MCF 10A (cell line): ENCODE data around the gene FOXN4. TPM values are rescaled to one million over a fixed set of nuclear protein-coding genes. Genes with fewer than 3 reads are reported as not detected.

ENCODE experiments used
- BruUV-seq: library from RNA; stranded (reverse); fragments of 400-500 nt; replicated peaks from 2 replicates; lab custom pipeline; 2021; lab: Mats Ljungman, UMichigan
- CTCF ChIA-PET: fragments of 300-600 bp; sonication (Branson Sonifier 250); formaldehyde crosslinking; extraction: SDS; loops from one replicate; lab custom pipeline; 2021; ENCODE audit warnings: antibody characterized with exemption, inconsistent platforms; lab: Yijun Ruan, JAX
- POLR2A ChIA-PET: fragments of 300-600, 350-650 bp; sonication (Branson Sonifier 250); formaldehyde crosslinking; extraction: SDS; loops from one replicate; lab custom pipeline; 2020; ENCODE audit warnings: antibody characterized with exemption, inconsistent platforms; lab: Yijun Ruan, JAX
- DNase-seq: peaks from one replicate; pipeline ENCODE4 v3.0.0-alpha.2; 2018; ENCODE audit not compliant: unreplicated experiment
- H3K27ac Mint-ChIP-seq: one replicate; pipeline ENCODE4 v1.8.0; 2022; ENCODE audit warnings: mild to moderate bottlenecking, low read depth, mixed read lengths; ENCODE audit not compliant: unreplicated experiment
- H3K27me3 Mint-ChIP-seq: one replicate; pipeline ENCODE4 v1.8.0; 2022; ENCODE audit warnings: mixed read lengths; ENCODE audit not compliant: insufficient read depth, unreplicated experiment
- H3K36me3 Mint-ChIP-seq: one replicate; pipeline ENCODE4 v1.8.0; 2022; ENCODE audit warnings: mild to moderate bottlenecking, moderate library complexity, mixed read lengths; ENCODE audit not compliant: insufficient read depth, unreplicated experiment
- H3K4me1 Mint-ChIP-seq: one replicate; pipeline ENCODE4 v1.8.0; 2022; ENCODE audit warnings: mixed read lengths; ENCODE audit not compliant: insufficient read depth, unreplicated experiment
- H3K4me3 Mint-ChIP-seq: one replicate; pipeline ENCODE4 v1.8.0; 2022; ENCODE audit warnings: mild to moderate bottlenecking, moderate library complexity, mixed read lengths; ENCODE audit not compliant: unreplicated experiment
- H3K9me3 Mint-ChIP-seq: one replicate; pipeline ENCODE4 v1.8.0; 2022; ENCODE audit warnings: mixed read lengths; ENCODE audit not compliant: unreplicated experiment
- CTCF ChIP-seq: fragments of 200-600 bp; IDR thresholded peaks from one replicate; pipeline ENCODE4 v1.8.0; 2022; ENCODE audit warnings: antibody characterized with exemption, mild to moderate bottlenecking; ENCODE audit not compliant: unreplicated experiment
- intact Hi-C: fragments of 100-400 bp; cut with micrococcal nuclease; formaldehyde crosslinking; loops from 2 replicates; pipeline ENCODE4 v1.14.1; 2022
- total RNA-seq: library from RNA; stranded (reverse); gene quantifications from 2 replicates; pipeline ENCODE4 v1.2.3, GENCODE V29; 2022

The FOXN4 gene
- total RNA-seq, 1 experiment from 2014 or later, result not detected

DNA sequence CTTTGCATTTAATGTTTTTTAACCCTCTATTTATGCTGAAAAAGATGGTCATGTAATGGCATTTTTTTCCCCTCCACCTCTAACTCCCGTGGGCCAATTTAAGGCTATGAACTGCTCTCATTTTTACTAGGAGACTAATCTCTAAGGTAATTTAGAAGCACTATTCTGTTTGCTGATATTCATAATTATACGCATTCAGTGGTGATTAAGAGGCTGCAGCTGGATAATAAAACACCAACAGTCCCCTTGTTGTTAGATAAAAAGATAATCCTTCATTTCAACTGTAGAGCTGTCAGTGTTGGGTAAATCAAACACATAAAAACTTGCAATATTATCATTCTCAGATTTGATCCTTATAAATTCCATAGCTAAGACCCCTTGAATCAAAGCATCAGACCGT, 47.5 kb upstream of the FOXN4 start:
- no TSS peak for BruUV-seq
- H3K27ac Mint-ChIP-seq, result no peak overlapping the region
- ChIA-PET CTCF (interaction anchor here (0.6 kb wide), 2 partner anchors 29 to 77 kb away, joined by 3 read pairs; no protein-coding TSS in a partner anchor), POLR2A (no interaction called here)
- H3K4me3 Mint-ChIP-seq, result no peak overlapping the region
- no peak for DNase-seq
- no peaks in the 10 kb centered on the region for H3K9me3 Mint-ChIP-seq
- intact Hi-C loops, result no loop called here
- H3K27me3 Mint-ChIP-seq, result peaks cover 82% of the 10 kb centered on the region
- TF ChIP-seq CTCF, result no peak
- no peaks in the 10 kb centered on the region for H3K36me3 Mint-ChIP-seq
- H3K4me1 Mint-ChIP-seq, result no peaks in the 10 kb centered on the region

- no peaks in the 10 kb centered on the region for H3K36me3 Mint-ChIP-seq
- H3K4me3 Mint-ChIP-seq, result no peak overlapping the region
- peaks cover 64% of the 10 kb centered on the region for H3K27me3 Mint-ChIP-seq
- no peaks in the 10 kb centered on the region for H3K4me1 Mint-ChIP-seq
- ChIA-PET CTCF (interaction anchor here (1.0 kb wide), 1 partner anchor 42 kb away, joined by 4 read pairs; no protein-coding TSS in a partner anchor), POLR2A (no interaction called here)
- intact Hi-C loops, result no loop called here
- no TSS peak for BruUV-seq
- TF ChIP-seq CTCF, result no peak
- H3K9me3 Mint-ChIP-seq, result no peaks in the 10 kb centered on the region
- no peak overlapping the region for H3K27ac Mint-ChIP-seq
- no peak for DNase-seq
Measured at GRCh38 chr12:109352184-109352583, 43.1 kb upstream of the FOXN4 start.

DNA sequence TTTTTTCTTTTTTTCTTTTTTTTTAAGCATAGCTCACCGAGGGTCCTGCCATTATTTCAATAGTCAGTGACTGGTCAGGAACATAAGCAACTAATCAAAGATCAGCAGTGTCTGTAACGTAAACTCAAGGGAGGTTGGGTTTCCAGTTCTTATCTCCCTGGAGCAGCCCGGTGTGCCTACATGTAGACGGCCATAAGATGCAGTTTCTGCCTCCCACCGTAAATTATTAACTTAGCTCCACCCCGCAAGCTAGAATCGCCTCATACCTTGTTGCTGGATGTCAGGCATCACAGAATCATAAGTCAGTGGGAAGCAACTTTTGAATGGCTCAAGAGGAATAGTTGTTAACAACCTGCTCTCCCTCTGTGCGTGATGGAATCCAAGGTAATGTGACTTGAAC, 38.5 kb upstream of the FOXN4 start, which contains the start of gene MYO1H:
MYO1H (plus strand) TSS at position 312 of the 400 bp plus-strand sequence; CDS start at position 373, 61 bp downstream.
- POLR2A ChIA-PET, result no interaction called here
- BruUV-seq, result no TSS peak

GRCh38 chr12:109346920-109347319, 37.8 kb upstream of the FOXN4 start:
- BruUV-seq, result no TSS peak
- no peak for DNase-seq
- Mint-ChIP-seq H3K4me3 (no peak overlapping the region), H3K27ac (no peak overlapping the region), H3K27me3 (peaks cover 55% of the 10 kb centered on the region), H3K36me3 (no peaks in the 10 kb centered on the region), H3K9me3 (no peaks in the 10 kb centered on the region), H3K4me1 (no peaks in the 10 kb centered on the region)
- ChIA-PET CTCF (interaction anchor here (0.6 kb wide), 1 partner anchor 69 kb away, joined by 3 read pairs; no protein-coding TSS in a partner anchor), POLR2A (no interaction called here)
- no peak for TF ChIP-seq CTCF
- intact Hi-C loops, result no loop called here

More for the DNA sequence above, 38.5 kb upstream of the FOXN4 start, which contains the start of gene MYO1H:
- Mint-ChIP-seq H3K4me3 (no peak within 1 kb of the TSS), H3K4me1 (no peaks in the 10 kb centered on the region), H3K36me3 (no peaks in the 10 kb centered on the region), H3K9me3 (no peaks in the 10 kb centered on the region), H3K27me3 (peaks cover 61% of the 10 kb centered on the region), H3K27ac (no peak within 1 kb of the TSS)
- no peak for TF ChIP-seq CTCF
- CTCF ChIA-PET, result interaction anchor here (0.6 kb wide), 1 partner anchor 69 kb away, joined by 3 read pairs; no protein-coding TSS in a partner anchor
- DNase-seq, result no peak
- intact Hi-C loops, result no loop called here
